ENCODE results near the gene SEMA6B. TPM values are rescaled to one million over a fixed set of nuclear protein-coding genes. Genes with fewer than 3 reads are reported as not detected.

The SEMA6B gene
- total and polyA plus RNA-seq, 2 of the 4 experiments (the other 2 are of a cell fraction), result 0.18 to 0.72 TPM

DNA sequence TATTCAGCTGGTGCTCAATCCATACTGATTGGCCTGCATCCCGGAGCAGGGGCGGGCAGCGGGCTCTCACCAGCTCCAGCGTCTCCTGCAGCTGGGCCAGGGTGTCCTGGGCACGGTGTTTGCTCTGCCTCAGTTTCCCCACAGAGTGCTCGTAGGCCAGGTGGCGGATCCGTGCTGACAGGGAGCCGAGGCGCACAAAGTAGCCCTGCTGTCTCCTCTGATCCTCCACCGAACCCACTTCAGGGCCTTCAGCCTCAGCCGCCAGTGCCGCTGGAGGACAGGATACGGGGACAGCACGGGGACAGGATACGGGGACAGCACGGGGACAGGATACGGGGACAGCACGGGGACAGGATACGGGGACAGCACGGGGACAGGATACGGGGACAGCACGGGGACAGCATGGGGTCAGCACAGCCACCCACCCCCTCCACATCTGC is 33.9 kb downstream of the SEMA6B start:
- no peak overlapping the region for H3K4ac ChIP-seq (ENCODE audit: low read depth, low read length)
- TF ChIP-seq NFE2L2 (IDR thresholded peaks at IDR 0.05; ENCODE audit: low read depth, low read length), result no peak
- TF ChIP-seq, protein P1, sequence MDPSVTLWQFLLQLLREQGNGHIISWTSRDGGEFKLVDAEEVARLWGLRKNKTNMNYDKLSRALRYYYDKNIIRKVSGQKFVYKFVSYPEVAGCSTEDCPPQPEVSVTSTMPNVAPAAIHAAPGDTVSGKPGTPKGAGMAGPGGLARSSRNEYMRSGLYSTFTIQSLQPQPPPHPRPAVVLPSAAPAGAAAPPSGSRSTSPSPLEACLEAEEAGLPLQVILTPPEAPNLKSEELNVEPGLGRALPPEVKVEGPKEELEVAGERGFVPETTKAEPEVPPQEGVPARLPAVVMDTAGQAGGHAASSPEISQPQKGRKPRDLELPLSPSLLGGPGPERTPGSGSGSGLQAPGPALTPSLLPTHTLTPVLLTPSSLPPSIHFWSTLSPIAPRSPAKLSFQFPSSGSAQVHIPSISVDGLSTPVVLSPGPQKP (IDR thresholded peaks at IDR 0.05; ENCODE audit: borderline replicate concordance, low read depth, low read length), result no peak
- TF ChIP-seq BHLHE40 (IDR thresholded peaks at IDR 0.05; ENCODE audit: low read depth, low read length), result no peak
- TF ChIP-seq, protein P2, sequence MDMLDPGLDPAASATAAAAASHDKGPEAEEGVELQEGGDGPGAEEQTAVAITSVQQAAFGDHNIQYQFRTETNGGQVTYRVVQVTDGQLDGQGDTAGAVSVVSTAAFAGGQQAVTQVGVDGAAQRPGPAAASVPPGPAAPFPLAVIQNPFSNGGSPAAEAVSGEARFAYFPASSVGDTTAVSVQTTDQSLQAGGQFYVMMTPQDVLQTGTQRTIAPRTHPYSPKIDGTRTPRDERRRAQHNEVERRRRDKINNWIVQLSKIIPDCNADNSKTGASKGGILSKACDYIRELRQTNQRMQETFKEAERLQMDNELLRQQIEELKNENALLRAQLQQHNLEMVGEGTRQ (IDR thresholded peaks at IDR 0.05; ENCODE audit: low read depth, low read length), result no peak
- TF ChIP-seq MAFK (IDR thresholded peaks at IDR 0.05; ENCODE audit: low read depth, low read length), result no peak
- H2BK5ac ChIP-seq (ENCODE audit: low read depth, low read length, poor library complexity, severe bottlenecking), result no peak overlapping the region
- H4K8ac ChIP-seq (ENCODE audit: low read depth in 2 of 2, low read length in 2 of 2), result no peak overlapping the region
- H2AK5ac ChIP-seq (ENCODE audit: low read depth, low read length), result no peak overlapping the region
- no peak overlapping the region for H3K23ac ChIP-seq (ENCODE audit: low read depth, low read length)
- 80% methylated on average over 1 of the region's 23 CpGs; no CpG with 5 or more reads in 1 of the 2 experiments for WGBS, 2 experiments (ENCODE audit: extremely low coverage in 2 of 2, insufficient read length in 1 of 2)
- no peak overlapping the region for H4K91ac ChIP-seq (ENCODE audit: insufficient read depth, low read depth, low read length)
- H3K4me1 ChIP-seq (ENCODE audit: control insufficient read depth, insufficient read depth, low read length), result no peaks in the 10 kb centered on the region
- no peak overlapping the region for H2AFZ ChIP-seq (replicated peaks; ENCODE audit: low read length, poor library complexity)
- H3K9me3 ChIP-seq (ENCODE audit: control insufficient read depth, insufficient read depth, low read length), result no peaks in the 10 kb centered on the region
- no peak overlapping the region for H2BK120ac ChIP-seq (ENCODE audit: low read depth, low read length)
- H4K20me1 ChIP-seq (ENCODE audit: insufficient read depth, low read length), result no peaks in the 10 kb centered on the region
- no peak overlapping the region for H2AK9ac ChIP-seq (replicated peaks; ENCODE audit: low read depth, low read length, poor library complexity)
- no peak overlapping the region for H2BK20ac ChIP-seq (ENCODE audit: low read depth, low read length)
- H3K18ac ChIP-seq (ENCODE audit: low read depth, low read length), result no peak overlapping the region
- H3K27me3 ChIP-seq (ENCODE audit: control insufficient read depth, insufficient read depth, low read length), result peaks cover 21% of the 10 kb centered on the region
- POLR2A ChIA-PET (ENCODE audit: unreplicated experiment), result no interaction called here
- no peak overlapping the region for H3K4me2 ChIP-seq (ENCODE audit: low read depth, low read length)
- H3K56ac ChIP-seq (ENCODE audit: extremely low read depth, insufficient read depth, low read length), result no peak overlapping the region
- no peaks in the 10 kb centered on the region for H3K79me1 ChIP-seq (ENCODE audit: low read depth in 1 of 2, low read length in 2 of 2)
- no peak overlapping the region for H4K5ac ChIP-seq (ENCODE audit: low read depth, low read length)
- no peak overlapping the region for H2BK15ac ChIP-seq (ENCODE audit: low read depth, low read length)
- no peak overlapping the region for H3K14ac ChIP-seq (replicated peaks; ENCODE audit: low read depth, low read length)
- CTCF ChIA-PET, result interaction anchor here (0.5 to 1.5 kb wide), 4 partner anchors 10 to 108 kb away, joined by 3 to 6 read pairs (median 4); partner anchors contain the start of gene PLIN5
- H3K36me3 ChIP-seq (ENCODE audit: control insufficient read depth, insufficient read depth, low read length), result no peaks in the 10 kb centered on the region
- no peak overlapping the region for H3K27ac ChIP-seq (ENCODE audit: insufficient read depth, low read length)
- no peak overlapping the region for H3K4me3 ChIP-seq (ENCODE audit: insufficient read depth, low read depth, low read length)
- H3K9me1 ChIP-seq (ENCODE audit: insufficient read depth, low read length), result no peaks in the 10 kb centered on the region
- BruUV-seq (replicated peaks), result no TSS peak
- intact Hi-C loops (cut with micrococcal nuclease), result no loop called here
- no peak for DNase-seq
- ATAC-seq (ENCODE audit: low read depth), result no peak
- no peak overlapping the region for H3K9ac ChIP-seq (ENCODE audit: low read depth, low read length)
- in situ Hi-C loops (cut with MboI; ENCODE audit: low sequenced_read_pairs), result no loop called here
- dilution Hi-C loops (cut with HindIII; ENCODE audit: low sequenced_read_pairs, unreplicated experiment), result no loop called here
